ENCODE data around the gene IGIP. TPM values are rescaled to one million over a fixed set of nuclear protein-coding genes. Genes with fewer than 3 reads are reported as not detected.

IGIP gene
- total RNA-seq, 5 donors from 2014 or later (not counting 1 experiment from before 2014, with no cell fraction given): 4.7 to 11.3 (median 9.7) TPM

DNA sequence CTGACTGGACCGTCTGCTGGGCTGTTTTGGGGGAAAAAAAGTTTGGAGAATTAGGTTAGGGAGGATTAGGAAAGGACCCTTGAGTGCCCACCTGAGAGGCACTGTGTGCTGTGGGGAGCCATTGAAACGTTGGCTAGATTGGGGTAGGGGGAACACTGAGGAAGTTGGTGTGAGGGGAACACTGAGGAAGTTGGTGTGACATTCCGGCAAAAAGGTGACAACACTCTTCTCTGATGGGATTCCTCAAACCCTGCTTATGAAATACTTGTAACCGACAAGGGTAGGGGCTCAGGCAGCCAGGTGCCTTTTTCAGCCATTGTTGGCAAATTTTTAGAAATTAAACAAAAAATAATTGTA is 50.3 kb downstream of the IGIP start:
- H3K4me3 Mint-ChIP-seq: peak overlapping the region; percentile 89 to 93 (median 91)
- H3K27ac Mint-ChIP-seq: peak overlapping the region; percentile 16 to 73
- no peaks in the 10 kb centered on the region for H3K27me3 Mint-ChIP-seq
- no peaks in the 10 kb centered on the region for H3K9me3 ChIP-seq
- H3K4me1 ChIP-seq (ENCODE audit: control insufficient read depth in 1 of 2, extremely low read depth in 1 of 2, insufficient read depth in 2 of 2, low read length in 2 of 2): peaks cover 8 to 14% of the 10 kb centered on the region in 2 experiments
- H3K9me3 Mint-ChIP-seq: no peaks in the 10 kb centered on the region
- peaks cover 2 to 7% of the 10 kb centered on the region in 2 experiments for H3K27me3 ChIP-seq (replicated peaks in 1 of 2; ENCODE audit: control insufficient read depth in 2 of 2, extremely low read depth in 1 of 2, insufficient read depth in 2 of 2, low read length in 1 of 2)
- H3K27ac ChIP-seq (ENCODE audit: low read length): no peak overlapping the region
- DNase-seq (no peak), ATAC-seq (replicated peaks in 1 of 4) (no peak)
- POLR2A ChIA-PET: interaction anchor here in 1 of 2 donors (0.7 kb wide), 1 partner anchor 12 kb away, joined by 3 read pairs; no protein-coding TSS in a partner anchor
- no peaks in the 10 kb centered on the region for H3K36me3 Mint-ChIP-seq
- CTCF ChIA-PET: interaction anchor here in 1 of 2 donors (0.7 kb wide), 1 partner anchor 139 kb away, joined by 3 read pairs; no protein-coding TSS in a partner anchor
- 4% methylated on average over 3 of the region's 4 CpGs for WGBS (ENCODE audit: insufficient coverage)
- H3K4me1 Mint-ChIP-seq: peaks cover 10 to 14% (median 13%) of the 10 kb centered on the region in 3 donors
- peak overlapping the region; percentile 74 to 89 for H3K4me3 ChIP-seq (ENCODE audit: control insufficient read depth in 1 of 2, extremely low read depth in 1 of 2, low read length in 1 of 2)
- H3K36me3 ChIP-seq (ENCODE audit: control insufficient read depth in 2 of 2, extremely low read depth in 1 of 2, insufficient read depth in 1 of 2, low read length in 1 of 2): no peaks in the 10 kb centered on the region

DNA sequence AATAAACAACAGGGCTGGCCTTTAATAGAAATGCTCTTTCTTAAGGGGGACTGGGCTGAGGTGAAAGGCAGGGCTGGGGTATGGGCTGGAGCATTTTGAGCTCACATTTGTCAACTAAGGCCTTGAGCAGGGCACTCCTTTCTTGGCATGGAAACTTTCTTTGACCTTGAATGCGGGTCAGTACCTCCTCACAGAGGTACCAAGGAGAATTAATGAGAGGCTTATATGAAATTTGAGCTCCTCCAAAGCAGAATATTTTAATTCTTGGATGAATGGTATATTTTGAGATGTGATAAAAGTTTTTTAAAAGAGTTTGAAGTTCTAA is 52.3 kb downstream of the IGIP start:
- ATAC-seq (replicated peaks in 1 of 4): no peak
- Histone ChIP-seq H3K4me1 (ENCODE audit: control insufficient read depth in 1 of 2, extremely low read depth in 1 of 2, insufficient read depth in 2 of 2, low read length in 2 of 2) (peaks cover 8 to 14% of the 10 kb centered on the region in 2 experiments), H3K27ac (ENCODE audit: low read length) (no peak overlapping the region), H3K27me3 (replicated peaks in 1 of 2; ENCODE audit: control insufficient read depth in 2 of 2, extremely low read depth in 1 of 2, insufficient read depth in 2 of 2, low read length in 1 of 2) (peaks cover 0 to 7% of the 10 kb centered on the region in 2 experiments), H3K9me3 (no peaks in the 10 kb centered on the region), H3K36me3 (ENCODE audit: control insufficient read depth in 2 of 2, extremely low read depth in 1 of 2, insufficient read depth in 1 of 2, low read length in 1 of 2) (no peaks in the 10 kb centered on the region), H3K4me3 (ENCODE audit: control insufficient read depth in 1 of 2, extremely low read depth in 1 of 2, low read length in 1 of 2) (no peak overlapping the region)
- DNase-seq: no peak
- Mint-ChIP-seq H3K9me3 (no peaks in the 10 kb centered on the region), H3K4me1 (peaks cover 10 to 14% (median 13%) of the 10 kb centered on the region in 3 donors), H3K27me3 (no peaks in the 10 kb centered on the region), H3K27ac (no peak overlapping the region), H3K36me3 (no peaks in the 10 kb centered on the region), H3K4me3 (no peak overlapping the region)
- CTCF ChIA-PET: interaction anchor here (0.5 to 0.7 kb wide), 3 partner anchors 43 to 1717 kb away, joined by 3 to 7 read pairs (median 4); no protein-coding TSS in a partner anchor
- no CpG with 5 or more reads among the region's 1 CpG for WGBS (ENCODE audit: insufficient coverage)
- POLR2A ChIA-PET: interaction anchor here in 1 of 2 donors (0.7 to 1.4 kb wide), 2 partner anchors 9 to 127 kb away, joined by 3 to 11 read pairs; no protein-coding TSS in a partner anchor

DNA sequence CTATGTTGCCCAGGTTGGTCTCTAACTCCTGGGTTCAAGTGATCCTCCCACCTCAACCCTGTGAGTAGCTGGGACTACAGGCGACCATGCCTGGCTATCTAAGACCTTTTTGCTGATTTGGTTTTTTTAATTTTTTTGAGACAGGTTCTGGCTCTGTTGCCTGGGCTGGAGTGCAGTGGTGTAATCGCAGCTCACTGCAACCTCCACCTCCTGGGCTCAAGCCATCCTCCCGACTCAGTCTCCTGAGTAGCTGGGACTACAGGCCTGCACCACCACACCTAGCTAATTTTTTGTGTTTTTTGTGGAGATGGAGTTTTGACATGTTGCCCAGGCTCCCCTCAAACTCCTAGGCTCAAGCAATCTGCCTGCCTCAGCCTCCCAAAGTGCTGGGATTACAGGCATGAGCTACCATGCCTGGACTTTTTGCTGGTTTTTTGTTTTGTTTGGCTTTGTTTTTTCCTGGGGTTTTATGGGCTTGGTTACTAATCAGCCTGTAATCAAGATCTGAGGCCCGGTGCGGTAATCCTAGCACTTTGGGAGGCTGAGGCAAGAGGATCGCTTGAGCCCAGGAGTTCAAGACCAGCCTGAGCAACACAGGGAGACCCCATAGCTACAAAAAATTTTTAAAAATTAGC is 52.9 kb downstream of the IGIP start:
- Mint-ChIP-seq H3K9me3 (no peaks in the 10 kb centered on the region), H3K27ac (no peak overlapping the region), H3K27me3 (no peaks in the 10 kb centered on the region), H3K36me3 (no peaks in the 10 kb centered on the region), H3K4me3 (no peak overlapping the region), H3K4me1 (peaks cover 10 to 14% (median 13%) of the 10 kb centered on the region in 3 donors)
- H3K27me3 ChIP-seq (replicated peaks in 1 of 2; ENCODE audit: control insufficient read depth in 2 of 2, extremely low read depth in 1 of 2, insufficient read depth in 2 of 2, low read length in 1 of 2): peaks cover 0 to 7% of the 10 kb centered on the region in 2 experiments
- WGBS (ENCODE audit: insufficient coverage): 80% methylated on average over 3 of the region's 6 CpGs
- ATAC-seq (replicated peaks in 1 of 4) (no peak), DNase-seq (no peak)
- no peak overlapping the region for H3K27ac ChIP-seq (ENCODE audit: low read length)
- POLR2A ChIA-PET: interaction anchor here in 1 of 2 donors (0.7 kb wide), 1 partner anchor 126 kb away, joined by 11 read pairs; no protein-coding TSS in a partner anchor
- H3K9me3 ChIP-seq: no peaks in the 10 kb centered on the region
- CTCF ChIA-PET: interaction anchor here (0.5 to 0.7 kb wide), 4 partner anchors 44 to 1717 kb away, joined by 3 to 7 read pairs (median 4); no protein-coding TSS in a partner anchor
- H3K4me3 ChIP-seq (ENCODE audit: control insufficient read depth in 1 of 2, extremely low read depth in 1 of 2, low read length in 1 of 2): no peak overlapping the region
- H3K36me3 ChIP-seq (ENCODE audit: control insufficient read depth in 2 of 2, extremely low read depth in 1 of 2, insufficient read depth in 1 of 2, low read length in 1 of 2): no peaks in the 10 kb centered on the region
- H3K4me1 ChIP-seq (ENCODE audit: control insufficient read depth in 1 of 2, extremely low read depth in 1 of 2, insufficient read depth in 2 of 2, low read length in 2 of 2): peaks cover 8 to 14% of the 10 kb centered on the region in 2 experiments

Other genes with a start within 250 kb of the IGIP start
- gene NRG2, start 82.6 kb upstream of the IGIP start, total RNA-seq: under 1 TPM in 4 of 5 donors, not detected in 1; 0.12 to 0.15 (median 0.12) TPM
- gene PURA, start 11.8 kb upstream of the IGIP start, total RNA-seq: 10 to 100 TPM; 10.8 to 28.1 (median 25.3) TPM
- gene CYSTM1, start 49.3 kb downstream of the IGIP start, total RNA-seq: 1 to 10 TPM; 1.9 to 6.0 (median 5.0) TPM
- 10 to 100 TPM; 26.9 to 32.2 (median 28.1) TPM for gene PFDN1, start 177.2 kb downstream of the IGIP start, total RNA-seq
- gene HBEGF, start 220.7 kb downstream of the IGIP start, total RNA-seq: 1 to 10 TPM in 3 of 5 donors, under 1 TPM in 2; 0.47 to 2.8 (median 1.9) TPM
- under 1 TPM in 1 of 5 donors, not detected in 4; 0.18 TPM for gene SLC4A9, start 234.3 kb downstream of the IGIP start, total RNA-seq